Thoracic aorta (tissue), 2 donors: Measurements from ENCODE around the gene RETREG3. TPM values are rescaled to one million over a fixed set of nuclear protein-coding genes. Genes with fewer than 3 reads are reported as not detected.
"Not testable (repeated sequence)": the region's sequence is repeated elsewhere in the genome, so short reads cannot be mapped to it uniquely, and the experiment has no call there.

Experiments
- ATAC-seq: fragments of 150-250 bp; one replicate; pipeline ENCODE4 v1.8.0; 2017; ENCODE audit warnings: low read depth; ENCODE audit not compliant: insufficient number of reproducible peaks, low FRiP score
- DNase-seq: peaks from one replicate; pipeline ENCODE4 v3.0.0-alpha.2; 2020; ENCODE audit warnings: low spot score
- H3K27ac ChIP-seq, 2 donors: fragments of 200-600 bp; sonication (generic); 1 replicate in 1 of 2; 2 replicates in 1 of 2; pipeline ENCODE4 v1.5.1; 2016; ENCODE audit warnings: mild to moderate bottlenecking in 2 of 2, moderate library complexity in 2 of 2
- H3K27me3 ChIP-seq: fragments of 200-600 bp; sonication (generic); replicated peaks from 2 replicates; pipeline ENCODE4 v1.6.0; 2016; ENCODE audit warnings: mild to moderate bottlenecking; ENCODE audit not compliant: insufficient read depth
- H3K36me3 ChIP-seq: fragments of 200-600 bp; sonication (generic); one replicate; pipeline ENCODE4 v1.5.1; 2016
- H3K4me1 ChIP-seq, 2 donors: fragments of 200-600 bp; sonication (generic); 1 replicate in 1 of 2; 2 replicates in 1 of 2; pipeline versions ENCODE4 v1.5.1 to v1.6.0; 2016; ENCODE audit warnings: low read depth in 2 of 2, mild to moderate bottlenecking in 1 of 2; ENCODE audit not compliant: control insufficient read depth in 1 of 2
- H3K4me3 ChIP-seq: fragments of 200-600 bp; sonication (generic); 2 replicates; pipeline ENCODE4 v1.5.1; 2016; ENCODE audit warnings: mild to moderate bottlenecking
- H3K9me3 ChIP-seq: fragments of 200-600 bp; sonication (generic); 2 replicates; pipeline ENCODE4 v1.5.1; 2016
- total RNA-seq, 2 donors: library from RNA; depleted of rRNA; stranded (reverse); fragments of >200 nt; gene quantifications; one replicate each; pipeline versions ENCODE4 v1.1.0 to v1.2.3, GENCODE V29; 2016
- TF ChIP-seq, protein P1 (sequence below): fragments of 200-600 bp; sonication (generic); IDR thresholded peaks from one replicate; pipeline ENCODE4 v1.5.1; 2019; ENCODE audit warnings: antibody characterized with exemption

Gene RETREG3
- total RNA-seq, 2 donors from 2014 or later = 49.0 to 60.4 TPM

DNA sequence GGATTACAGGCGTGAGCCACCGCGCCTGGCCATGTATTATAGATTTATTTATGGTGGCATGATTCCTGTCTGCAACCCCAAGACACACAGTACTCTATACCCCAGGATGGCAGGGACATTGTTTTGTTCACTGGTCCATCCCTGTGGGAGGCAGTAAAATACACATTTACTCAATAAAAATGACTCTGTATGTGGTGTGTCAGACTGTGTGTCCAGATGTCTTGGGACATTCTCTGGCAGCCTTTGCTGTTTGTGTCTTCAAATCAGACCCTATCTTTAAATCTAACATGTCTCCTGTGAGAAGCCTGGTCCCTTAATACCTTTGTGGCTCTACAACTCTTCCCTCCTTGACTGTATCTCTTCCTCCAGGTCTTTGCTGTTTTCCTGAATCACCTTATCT lies 48.9 kb downstream of the RETREG3 start:
- no peaks in the 10 kb centered on the region for H3K27me3 ChIP-seq
- no peaks in the 10 kb centered on the region for H3K9me3 ChIP-seq
- H3K4me3 ChIP-seq = no peak overlapping the region
- DNase-seq = no peak
- no peak for ATAC-seq
- no peak overlapping the region for H3K27ac ChIP-seq
- TF ChIP-seq, protein P1, sequence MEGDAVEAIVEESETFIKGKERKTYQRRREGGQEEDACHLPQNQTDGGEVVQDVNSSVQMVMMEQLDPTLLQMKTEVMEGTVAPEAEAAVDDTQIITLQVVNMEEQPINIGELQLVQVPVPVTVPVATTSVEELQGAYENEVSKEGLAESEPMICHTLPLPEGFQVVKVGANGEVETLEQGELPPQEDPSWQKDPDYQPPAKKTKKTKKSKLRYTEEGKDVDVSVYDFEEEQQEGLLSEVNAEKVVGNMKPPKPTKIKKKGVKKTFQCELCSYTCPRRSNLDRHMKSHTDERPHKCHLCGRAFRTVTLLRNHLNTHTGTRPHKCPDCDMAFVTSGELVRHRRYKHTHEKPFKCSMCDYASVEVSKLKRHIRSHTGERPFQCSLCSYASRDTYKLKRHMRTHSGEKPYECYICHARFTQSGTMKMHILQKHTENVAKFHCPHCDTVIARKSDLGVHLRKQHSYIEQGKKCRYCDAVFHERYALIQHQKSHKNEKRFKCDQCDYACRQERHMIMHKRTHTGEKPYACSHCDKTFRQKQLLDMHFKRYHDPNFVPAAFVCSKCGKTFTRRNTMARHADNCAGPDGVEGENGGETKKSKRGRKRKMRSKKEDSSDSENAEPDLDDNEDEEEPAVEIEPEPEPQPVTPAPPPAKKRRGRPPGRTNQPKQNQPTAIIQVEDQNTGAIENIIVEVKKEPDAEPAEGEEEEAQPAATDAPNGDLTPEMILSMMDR = no peak
- peaks cover 11% of the 10 kb centered on the region for H3K36me3 ChIP-seq
- peaks cover 27 to 36% of the 10 kb centered on the region in 2 donors for H3K4me1 ChIP-seq

DNA sequence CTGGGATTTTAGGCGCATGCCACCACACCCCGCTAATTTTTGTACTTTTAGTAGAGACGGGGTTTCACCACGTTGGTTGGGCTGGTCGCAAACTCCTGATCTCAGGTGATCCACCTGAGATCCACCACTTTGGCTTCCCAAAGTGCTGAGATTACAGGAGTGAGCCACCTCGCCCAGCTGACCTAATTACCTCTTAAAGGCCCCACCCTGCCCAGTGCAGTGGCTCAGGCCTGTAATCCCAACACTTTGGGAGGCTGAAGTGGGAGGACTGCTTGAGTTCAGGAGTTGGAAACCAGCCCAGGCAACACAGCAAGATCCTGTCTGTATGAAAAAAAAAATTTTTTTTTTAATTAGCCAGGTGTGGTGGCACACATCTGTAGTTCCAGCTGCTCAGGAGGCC lies 50.1 kb downstream of the RETREG3 start:
- no peak for DNase-seq
- Histone ChIP-seq H3K27me3 (no peaks in the 10 kb centered on the region), H3K27ac (no peak overlapping the region), H3K9me3 (no peaks in the 10 kb centered on the region), H3K4me1 (peaks cover 29 to 40% of the 10 kb centered on the region in 2 donors), H3K36me3 (no peaks in the 10 kb centered on the region), H3K4me3 (no peak overlapping the region)
- TF ChIP-seq, protein P1 = no peak
- no peak for ATAC-seq

DNA sequence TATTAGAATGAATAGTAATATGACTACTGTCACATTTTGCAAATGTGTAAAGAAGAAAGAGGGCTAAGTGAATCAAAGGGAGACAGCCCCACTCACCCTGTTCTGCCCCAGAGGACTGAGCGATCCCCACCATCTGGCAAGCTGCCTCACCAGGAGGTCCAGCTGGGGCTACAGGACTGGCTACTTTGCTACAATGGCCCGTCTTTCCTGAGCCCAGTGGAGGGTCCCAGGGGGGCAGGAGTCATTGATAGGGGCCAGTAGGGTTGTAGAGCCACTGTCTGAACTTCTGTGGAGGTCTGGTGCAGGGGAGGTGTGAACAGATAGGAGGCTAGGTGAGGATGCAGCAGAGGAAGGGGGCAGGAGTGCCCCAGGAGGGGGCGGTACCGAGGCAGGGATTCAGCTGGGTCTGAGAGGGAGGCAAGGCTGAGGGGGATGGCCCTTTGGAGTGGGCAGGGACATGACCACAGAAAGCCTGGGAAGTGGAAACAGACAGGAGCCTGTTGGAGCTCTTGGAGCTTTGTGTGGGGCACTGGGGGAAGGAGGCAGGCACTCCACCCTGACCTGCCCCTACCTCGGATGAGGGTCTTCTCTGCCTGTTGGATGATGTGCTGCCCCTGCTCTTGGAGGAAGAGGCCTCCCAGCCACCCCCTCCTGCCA lies 53.1 kb downstream of the RETREG3 start:
- not testable (repeated sequence) for H3K36me3 ChIP-seq, H3K27ac ChIP-seq, H3K27me3 ChIP-seq, H3K9me3 ChIP-seq, DNase-seq, ATAC-seq, H3K4me3 ChIP-seq
- peaks cover 16 to 32% of the 10 kb centered on the region in 2 donors for H3K4me1 ChIP-seq

DNA sequence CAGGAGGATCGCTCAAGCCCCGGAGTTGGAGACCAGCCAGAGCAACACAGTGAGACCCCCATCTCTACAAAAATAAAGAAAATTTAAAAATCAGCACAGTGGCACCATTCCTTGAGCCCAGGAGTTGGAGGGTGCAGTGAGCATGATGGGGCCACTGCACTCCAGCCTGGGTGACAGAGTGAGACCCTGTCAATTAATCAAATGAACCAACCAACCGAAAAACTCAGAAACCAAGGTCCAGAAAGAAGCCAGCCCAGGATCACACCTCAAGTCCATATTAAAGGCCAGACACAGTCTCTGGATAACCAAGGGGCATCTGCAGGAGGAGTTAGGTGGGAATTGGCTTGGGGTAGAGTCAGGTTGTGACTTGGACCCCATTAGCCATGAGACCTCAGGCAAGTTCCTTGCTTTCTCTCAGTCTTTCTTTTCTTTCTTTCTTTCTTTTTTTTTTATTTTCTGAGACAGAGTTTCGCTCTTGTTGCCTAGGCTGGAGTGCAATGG lies 54.0 kb downstream of the RETREG3 start:
- Histone ChIP-seq H3K4me1 (peaks cover 15 to 29% of the 10 kb centered on the region in 2 donors), H3K4me3 (peak overlapping the region; percentile 93), H3K36me3 (no peaks in the 10 kb centered on the region), H3K9me3 (no peaks in the 10 kb centered on the region), H3K27me3 (no peaks in the 10 kb centered on the region), H3K27ac (peak overlapping the region; percentile 70 to 81)
- no peak for DNase-seq
- TF ChIP-seq, protein P1 = no peak
- no peak for ATAC-seq

DNA sequence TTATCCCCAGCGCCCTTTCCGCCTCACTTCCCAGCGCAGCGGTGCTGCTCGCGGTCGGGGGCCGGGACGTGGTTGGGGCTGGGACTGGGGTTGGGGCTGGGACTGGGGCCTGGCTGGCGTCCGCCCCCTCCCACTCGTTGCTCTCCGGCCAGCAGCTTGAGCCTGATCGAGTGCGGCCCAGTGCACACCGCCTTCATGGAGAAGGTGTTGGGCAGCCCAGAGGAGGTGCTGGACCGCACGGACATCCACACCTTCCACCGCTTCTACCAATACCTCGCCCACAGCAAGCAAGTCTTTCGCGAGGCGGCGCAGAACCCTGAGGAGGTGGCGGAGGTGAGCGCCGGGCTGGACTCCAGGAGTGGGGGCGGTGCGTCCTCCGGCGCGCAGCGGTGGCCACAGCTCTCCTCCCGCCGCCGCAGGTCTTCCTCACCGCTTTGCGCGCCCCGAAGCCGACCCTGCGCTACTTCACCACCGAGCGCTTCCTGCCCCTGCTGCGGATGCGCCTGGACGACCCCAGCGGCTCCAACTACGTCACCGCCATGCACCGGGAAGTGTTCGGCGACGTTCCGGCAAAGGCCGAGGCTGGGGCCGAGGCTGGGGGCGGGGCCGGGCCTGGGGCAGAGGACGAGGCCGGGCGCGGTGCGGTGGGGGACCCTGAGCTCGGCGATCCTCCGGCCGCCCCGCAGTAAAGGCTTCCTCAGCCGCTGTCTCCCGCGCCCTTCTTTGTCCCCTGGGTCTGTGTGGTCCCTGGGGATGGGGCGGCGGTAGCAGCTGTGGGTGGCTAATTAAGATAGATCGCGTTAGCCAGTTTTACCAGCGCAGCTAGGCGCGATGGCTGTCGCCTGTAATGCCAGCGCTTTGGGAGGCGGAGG lies 54.7 kb downstream of the RETREG3 start:
- peaks cover 15 to 26% of the 10 kb centered on the region in 2 donors for H3K4me1 ChIP-seq
- TF ChIP-seq, protein P1 = no peak
- peak overlapping the region; percentile 70 to 81 for H3K27ac ChIP-seq
- peak overlapping the region; percentile 93 for H3K4me3 ChIP-seq
- no peaks in the 10 kb centered on the region for H3K36me3 ChIP-seq
- ATAC-seq = peak; percentile 84
- DNase-seq = no peak
- H3K27me3 ChIP-seq = no peaks in the 10 kb centered on the region
- H3K9me3 ChIP-seq = no peaks in the 10 kb centered on the region
